Fibroblast of skin of right biceps (primary cell): ENCODE measurements around the gene WBP2.

Experiments
- DNase-seq: peaks from one replicate; pipeline ENCODE4 v3.0.0-alpha.2; 2013

WBP2 gene

GRCh38 chr17:75855310-75856061 lies at the start of gene WBP2:
TSS of gene WBP2 (minus strand) at chr17:75855335. CDS start at chr17:75855297, 38 bp downstream.
- DNase-seq = peak; percentile 100

GRCh38 chr17:75902406-75902805 lies 47.3 kb upstream of the WBP2 start:
- no peak for DNase-seq

GRCh38 chr17:75901727-75902126 lies 46.6 kb upstream of the WBP2 start:
- DNase-seq = no peak

- DNase-seq = no peak
Measured at GRCh38 chr17:75900691-75901533, 45.8 kb upstream of the WBP2 start.

GRCh38 chr17:75899767-75900468 lies 44.8 kb upstream of the WBP2 start:
- DNase-seq = no peak

DNA sequence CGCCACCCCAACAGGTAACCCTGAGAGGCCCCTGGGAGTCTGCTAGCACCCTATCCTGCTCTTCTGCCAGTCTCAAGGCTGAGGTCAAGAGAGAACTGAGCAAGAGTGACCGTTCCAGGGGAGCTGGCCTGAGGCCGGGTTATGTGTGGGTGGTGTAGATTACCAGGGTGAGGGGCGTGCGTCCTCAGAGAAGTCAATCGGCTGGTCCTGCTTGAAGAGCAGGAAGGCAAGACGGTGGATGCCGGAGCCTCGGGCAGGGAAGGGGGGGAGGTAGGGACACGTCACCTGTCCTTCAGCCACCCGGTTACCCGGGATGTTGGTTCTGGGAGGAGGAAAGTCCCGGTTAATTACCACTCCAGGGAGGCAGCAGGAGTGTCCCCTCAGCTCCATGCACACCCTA lies 44.2 kb upstream of the WBP2 start:
- no peak for DNase-seq

GRCh38 chr17:75898791-75899190 lies 43.7 kb upstream of the WBP2 start:
- no peak for DNase-seq

DNA sequence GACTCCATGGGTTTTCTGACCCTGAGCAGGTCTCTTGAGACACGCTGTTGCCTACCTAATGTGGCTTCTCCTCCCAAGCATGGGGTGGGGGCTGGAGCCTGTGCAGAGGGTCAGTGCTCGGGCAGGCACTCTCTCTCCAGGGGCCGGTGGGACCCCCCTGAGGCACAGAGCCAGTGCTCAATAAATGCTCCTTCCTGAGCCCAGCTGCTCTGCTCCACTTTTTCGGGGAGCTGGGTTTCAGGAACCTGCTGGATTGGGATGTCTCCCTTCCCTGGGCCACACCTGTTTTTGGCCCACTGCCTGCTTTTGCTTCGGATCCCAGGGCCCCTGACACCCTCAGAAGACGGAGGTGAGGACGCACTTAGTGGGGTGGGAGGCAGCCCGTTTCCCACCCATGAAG lies 42.9 kb upstream of the WBP2 start:
- no peak for DNase-seq

GRCh38 chr17:75897160-75898019 lies 42.3 kb upstream of the WBP2 start:
- no peak for DNase-seq

- peak; percentile 81 for DNase-seq
Measured at GRCh38 chr17:75896415-75897159, 41.5 kb upstream of the WBP2 start, which contains the start of gene TRIM65. TSS of gene TRIM65 (minus strand) at chr17:75896951. CDS start at chr17:75896937, 14 bp downstream.

- DNase-seq = peak; percentile 45
Measured at GRCh38 chr17:75895370-75896155, 40.4 kb upstream of the WBP2 start.

DNA sequence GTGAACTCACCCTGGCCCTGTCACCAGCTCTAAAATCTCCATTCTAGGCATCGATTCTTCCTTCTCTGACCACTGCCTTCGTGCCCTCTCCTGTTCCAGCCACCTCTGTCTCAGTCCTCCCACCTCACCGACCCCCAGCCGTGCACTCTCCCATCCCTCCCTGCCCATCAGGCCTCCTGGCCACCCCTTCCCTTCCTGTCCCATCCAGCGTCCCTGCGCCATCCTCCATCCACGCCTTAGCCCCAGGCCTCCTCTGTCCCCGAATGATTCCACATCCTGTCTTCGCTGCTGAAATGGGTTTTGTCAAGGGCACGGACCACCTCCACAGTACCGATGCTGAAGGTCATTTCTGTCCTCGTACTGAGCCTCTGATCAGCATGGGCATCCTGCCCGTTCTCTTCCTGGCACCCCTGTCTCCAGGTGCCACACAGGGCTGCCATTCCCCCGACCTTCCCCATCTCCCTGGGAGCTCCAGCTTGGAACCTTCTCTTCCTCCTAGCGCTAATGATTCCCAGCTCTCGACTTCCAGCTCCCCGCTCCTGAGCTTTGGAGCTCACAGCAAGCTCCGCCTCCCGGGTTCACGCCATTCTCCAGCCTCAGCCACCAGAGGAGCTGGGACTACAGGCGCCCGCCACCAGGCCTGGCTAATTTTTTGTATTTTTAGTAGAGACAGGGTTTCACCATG lies 39.1 kb upstream of the WBP2 start:
- DNase-seq = no peak

GRCh38 chr17:75893305-75894048 lies 38.3 kb upstream of the WBP2 start:
- no peak for DNase-seq

DNA sequence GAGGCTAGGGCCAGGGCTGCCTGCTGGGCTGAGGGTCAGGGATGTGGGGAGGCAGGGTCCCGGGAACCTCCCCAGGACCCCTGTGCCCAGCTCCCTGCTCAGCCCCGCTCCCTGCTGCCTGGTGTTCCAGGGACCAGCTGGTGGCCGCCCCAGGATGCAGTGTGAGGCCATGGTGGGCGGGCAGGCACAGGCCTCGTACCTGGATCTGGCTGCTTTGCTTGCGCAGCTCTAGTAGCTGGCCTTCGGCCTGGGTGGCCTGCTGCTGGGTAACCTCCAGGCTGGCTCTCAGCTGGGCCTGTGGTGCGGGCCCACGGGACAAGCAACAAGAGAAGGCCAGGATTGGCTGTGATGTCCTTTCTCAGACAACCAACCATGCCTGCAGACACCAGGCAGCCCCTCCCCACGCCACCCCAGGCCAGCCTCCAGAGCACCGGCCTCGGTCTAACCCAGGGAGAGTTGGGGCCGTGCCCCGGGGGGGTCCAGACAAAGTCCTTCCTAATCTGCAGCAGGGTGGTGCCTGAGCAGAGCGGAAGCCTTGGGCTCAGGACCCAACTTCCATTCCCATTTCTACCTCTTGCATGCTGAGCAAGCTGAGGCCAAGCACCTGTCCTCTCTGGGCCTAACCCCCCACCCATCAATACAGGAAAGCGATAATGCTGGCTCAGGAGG lies 37.6 kb upstream of the WBP2 start:
- no peak for DNase-seq

DNA sequence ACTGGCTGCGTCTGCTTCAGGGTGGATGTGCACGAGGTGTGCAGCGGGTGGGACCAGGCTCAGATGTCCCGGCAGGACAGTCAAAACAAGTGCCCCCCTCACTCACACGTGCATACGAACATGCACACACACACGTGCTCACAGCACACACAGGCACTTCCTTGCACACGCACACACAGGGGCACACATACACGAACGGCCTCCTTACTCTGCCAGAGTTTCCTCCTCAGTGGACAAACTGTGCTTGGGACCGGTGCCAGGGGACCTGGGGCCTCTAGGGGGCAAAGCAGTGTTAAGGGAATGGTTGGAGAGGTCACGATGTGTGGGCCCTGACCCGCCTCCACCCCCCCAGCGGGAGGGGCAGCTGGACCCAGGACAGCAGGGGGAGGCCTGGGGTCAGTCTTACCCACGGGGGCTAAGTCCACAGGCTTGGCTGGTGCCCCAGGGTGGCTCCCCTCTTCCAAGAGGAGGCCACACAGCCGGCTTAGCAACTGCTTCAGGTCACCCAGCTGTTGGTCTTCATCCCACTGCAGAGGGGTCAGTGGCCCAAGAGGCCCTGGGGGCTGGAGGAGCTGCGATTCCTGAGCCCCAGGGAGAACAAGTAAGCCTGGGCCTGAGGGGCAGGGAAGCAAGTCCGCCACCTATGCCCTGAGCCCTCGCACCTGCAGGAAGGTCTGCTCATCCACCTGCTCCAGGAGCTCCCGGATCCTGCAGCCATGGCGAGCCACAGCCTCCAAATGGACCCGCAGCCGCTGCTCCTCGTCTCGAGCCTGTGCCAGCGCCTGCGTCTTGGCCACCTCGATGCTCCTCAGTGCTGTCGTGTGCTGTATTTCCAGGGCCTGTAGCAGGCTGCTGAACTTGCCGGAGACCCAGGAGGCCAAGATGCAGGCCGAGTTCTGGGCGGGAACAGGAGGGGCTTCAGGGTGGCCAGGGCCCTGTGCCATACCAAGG lies 36.7 kb upstream of the WBP2 start:
- DNase-seq = no peak

DNA sequence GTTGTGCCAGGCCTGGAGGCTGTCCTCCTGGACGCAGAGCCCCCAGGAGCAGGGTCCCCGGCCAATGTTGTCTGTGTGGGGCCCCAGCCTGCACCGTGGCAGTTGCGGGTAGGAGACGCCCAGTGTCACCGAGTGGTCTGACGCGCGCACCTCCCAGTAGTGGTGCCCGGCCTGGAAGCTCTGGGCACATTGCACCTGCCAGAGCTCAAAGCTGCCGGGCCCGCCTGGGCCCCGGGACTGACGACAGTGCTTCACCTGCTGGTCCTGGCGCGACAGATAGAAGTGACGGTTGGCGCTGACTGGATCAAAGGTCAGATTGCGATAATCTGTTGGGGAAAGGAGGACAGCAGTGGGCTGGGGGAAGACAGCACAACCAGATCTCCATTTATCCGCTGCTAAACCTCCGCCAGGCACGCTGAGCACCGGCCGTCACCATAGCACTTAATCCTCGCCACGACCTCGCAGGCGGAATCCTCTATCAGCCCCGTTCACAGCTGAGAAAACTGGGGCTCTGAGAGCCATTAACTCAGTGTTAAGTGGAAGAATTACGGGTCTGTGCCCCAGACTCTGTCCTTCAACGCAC lies 36.0 kb upstream of the WBP2 start:
- no peak for DNase-seq

DNA sequence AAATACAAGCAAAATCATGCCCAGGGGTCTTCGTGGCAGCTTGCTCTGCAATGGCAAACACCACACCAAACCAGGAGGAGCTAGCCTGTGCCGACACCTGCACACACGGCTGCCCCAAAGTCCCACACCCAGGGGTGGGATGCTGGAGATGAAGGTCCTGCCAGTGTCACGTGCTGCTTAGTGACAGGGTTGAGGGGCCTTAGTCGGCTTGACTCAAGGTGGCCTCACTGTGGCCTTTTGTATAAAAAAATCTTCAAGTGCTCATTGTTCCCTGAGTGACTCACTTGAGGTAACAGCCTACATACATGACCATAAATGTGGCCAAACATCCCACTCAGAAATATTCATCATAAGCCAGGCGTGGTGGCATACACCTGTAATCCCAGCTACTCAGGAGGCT lies 34.3 kb upstream of the WBP2 start:
- DNase-seq = no peak
